Osteoblast (primary cell): Measurements from ENCODE around the gene EXOC5. TPM values are rescaled to one million over a fixed set of nuclear protein-coding genes. Genes with fewer than 3 reads are reported as not detected.
A peak's percentile ranks its signal among the peaks of the same experiment; 100 is the strongest.

Experiments
- DNase-seq: peaks from one replicate; pipeline ENCODE4 v3.0.0; 2011; ENCODE audit warnings: low spot score, mixed read lengths; ENCODE audit not compliant: insufficient read length; ENCODE audit errors: missing footprints
- H2AFZ ChIP-seq: 2 replicates; pipeline ENCODE4 v1.6.0; 2011; ENCODE audit warnings: mild to moderate bottlenecking, low read length
- H3K27ac ChIP-seq: 2 replicates; pipeline ENCODE4 v1.5.1; 2011; ENCODE audit warnings: mild to moderate bottlenecking, low read depth, low read length, moderate library complexity
- H3K27me3 ChIP-seq: 2 replicates; pipeline ENCODE4 v1.6.0; 2012; ENCODE audit warnings: mild to moderate bottlenecking, control low read depth, inconsistent platforms, low read length, moderate library complexity; ENCODE audit not compliant: insufficient read depth
- H3K36me3 ChIP-seq: 2 replicates; pipeline ENCODE4 v1.5.1; 2011; ENCODE audit warnings: mild to moderate bottlenecking, low read length, control low read depth, moderate library complexity; ENCODE audit not compliant: insufficient read depth
- H3K4me1 ChIP-seq: 2 replicates; pipeline ENCODE4 v1.5.1; 2011; ENCODE audit warnings: mild to moderate bottlenecking, low read length, control low read depth, moderate library complexity; ENCODE audit not compliant: insufficient read depth
- H3K4me2 ChIP-seq: 2 replicates; pipeline ENCODE4 v1.6.0; 2011; ENCODE audit warnings: mild to moderate bottlenecking, low read length; ENCODE audit not compliant: insufficient read depth
- H3K4me3 ChIP-seq: fragments of 200-600 bp; sonication (generic); 3 replicates; pipeline ENCODE4 v1.5.1; 2012; ENCODE audit warnings: mild to moderate bottlenecking, low read length, inconsistent platforms; ENCODE audit not compliant: insufficient read depth
- H3K79me2 ChIP-seq: 2 replicates; pipeline ENCODE4 v1.6.0; 2012; ENCODE audit warnings: mild to moderate bottlenecking, low read length, control low read depth, inconsistent platforms; ENCODE audit not compliant: insufficient read depth
- H3K9me3 ChIP-seq: 2 replicates; pipeline ENCODE4 v1.5.1; 2011; ENCODE audit warnings: low read depth, low read length, control low read depth
- H4K20me1 ChIP-seq: 2 replicates; pipeline ENCODE4 v1.6.0; 2012; ENCODE audit warnings: mild to moderate bottlenecking, low read length, control low read depth; ENCODE audit not compliant: insufficient read depth
- total RNA-seq: library from RNA; depleted of rRNA; stranded (reverse); fragments of >200 nt; gene quantifications from 2 replicates; pipeline ENCODE4 v1.2.3, GENCODE V29; 2012
- TF ChIP-seq, protein P1 (sequence below): IDR thresholded peaks from 2 replicates; pipeline ENCODE4 v1.5.1; 2011; ENCODE audit warnings: mild to moderate bottlenecking, low read depth, low read length, moderate library complexity; ENCODE audit errors: extremely low read depth

The EXOC5 gene
- total RNA-seq, 1 donor: 80.3 TPM

GRCh38 chr14:57273236-57273635, 4.5 kb upstream of the EXOC5 start:
- peaks cover 68% of the 10 kb centered on the region for H3K79me2 ChIP-seq
- TF ChIP-seq, protein P1, sequence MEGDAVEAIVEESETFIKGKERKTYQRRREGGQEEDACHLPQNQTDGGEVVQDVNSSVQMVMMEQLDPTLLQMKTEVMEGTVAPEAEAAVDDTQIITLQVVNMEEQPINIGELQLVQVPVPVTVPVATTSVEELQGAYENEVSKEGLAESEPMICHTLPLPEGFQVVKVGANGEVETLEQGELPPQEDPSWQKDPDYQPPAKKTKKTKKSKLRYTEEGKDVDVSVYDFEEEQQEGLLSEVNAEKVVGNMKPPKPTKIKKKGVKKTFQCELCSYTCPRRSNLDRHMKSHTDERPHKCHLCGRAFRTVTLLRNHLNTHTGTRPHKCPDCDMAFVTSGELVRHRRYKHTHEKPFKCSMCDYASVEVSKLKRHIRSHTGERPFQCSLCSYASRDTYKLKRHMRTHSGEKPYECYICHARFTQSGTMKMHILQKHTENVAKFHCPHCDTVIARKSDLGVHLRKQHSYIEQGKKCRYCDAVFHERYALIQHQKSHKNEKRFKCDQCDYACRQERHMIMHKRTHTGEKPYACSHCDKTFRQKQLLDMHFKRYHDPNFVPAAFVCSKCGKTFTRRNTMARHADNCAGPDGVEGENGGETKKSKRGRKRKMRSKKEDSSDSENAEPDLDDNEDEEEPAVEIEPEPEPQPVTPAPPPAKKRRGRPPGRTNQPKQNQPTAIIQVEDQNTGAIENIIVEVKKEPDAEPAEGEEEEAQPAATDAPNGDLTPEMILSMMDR: no peak
- no peak overlapping the region for H3K4me2 ChIP-seq
- peaks cover 7% of the 10 kb centered on the region for H4K20me1 ChIP-seq
- DNase-seq: no peak
- H3K4me1 ChIP-seq: peaks cover 8% of the 10 kb centered on the region
- H2AFZ ChIP-seq: no peak overlapping the region
- H3K27ac ChIP-seq: no peak overlapping the region
- no peaks in the 10 kb centered on the region for H3K9me3 ChIP-seq
- no peaks in the 10 kb centered on the region for H3K27me3 ChIP-seq
- H3K36me3 ChIP-seq: peaks cover 12% of the 10 kb centered on the region
- no peak overlapping the region for H3K4me3 ChIP-seq

DNA sequence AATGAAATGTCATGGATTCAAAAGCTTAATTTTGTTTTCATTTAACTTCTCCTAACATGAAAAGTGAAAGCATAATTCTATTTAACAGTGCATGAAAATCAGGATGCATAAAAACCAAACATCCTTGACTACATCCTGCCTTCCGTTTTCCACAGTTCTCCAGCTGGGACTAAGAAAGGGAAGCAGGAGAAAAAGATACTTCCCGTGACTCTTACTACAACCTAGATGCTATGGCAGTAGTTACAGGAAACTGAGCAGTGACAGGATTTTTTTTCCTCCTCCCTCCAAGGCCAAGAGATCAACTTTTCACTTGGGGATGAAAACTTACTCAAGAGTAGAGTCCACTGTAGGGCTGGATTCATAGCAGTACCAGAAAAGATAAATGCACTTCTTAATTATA, 2.6 kb downstream of the EXOC5 start:
- no peak for DNase-seq
- Histone ChIP-seq H3K27ac (no peak overlapping the region), H4K20me1 (peaks cover 7% of the 10 kb centered on the region)

DNA sequence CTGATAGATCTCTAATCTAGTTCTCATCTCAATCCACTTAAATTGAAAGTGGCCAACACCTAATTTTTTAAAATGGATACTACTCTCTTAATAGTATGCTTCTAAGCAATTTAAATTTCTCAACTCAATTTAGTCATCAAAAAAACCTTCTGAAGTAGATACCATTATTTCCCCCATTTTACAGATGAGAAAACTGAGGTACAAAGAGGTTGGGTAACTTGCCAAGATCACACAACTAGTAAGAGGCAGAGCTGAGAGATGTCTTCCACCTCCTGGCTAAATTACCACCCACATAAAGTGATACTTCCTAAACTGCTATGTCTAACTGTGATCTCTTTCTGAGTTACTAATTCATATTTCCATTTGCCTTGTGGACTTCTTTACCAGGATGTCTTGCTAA, 6.6 kb downstream of the EXOC5 start:
- TF ChIP-seq, protein P1: no peak
- Histone ChIP-seq H2AFZ (no peak overlapping the region), H4K20me1 (peaks cover 17% of the 10 kb centered on the region), H3K4me3 (no peak overlapping the region), H3K27ac (no peak overlapping the region), H3K4me2 (no peak overlapping the region), H3K4me1 (no peaks in the 10 kb centered on the region), H3K27me3 (no peaks in the 10 kb centered on the region), H3K36me3 (no peaks in the 10 kb centered on the region), H3K9me3 (no peaks in the 10 kb centered on the region), H3K79me2 (peaks cover 92% of the 10 kb centered on the region)
- no peak for DNase-seq

More for the DNA sequence above, 2.6 kb downstream of the EXOC5 start:
- no peaks in the 10 kb centered on the region for H3K36me3 ChIP-seq
- H3K27me3 ChIP-seq: no peaks in the 10 kb centered on the region
- TF ChIP-seq, protein P1: no peak
- H3K79me2 ChIP-seq: peaks cover 95% of the 10 kb centered on the region
- no peak overlapping the region for H3K4me3 ChIP-seq
- no peak overlapping the region for H2AFZ ChIP-seq
- peaks cover 14% of the 10 kb centered on the region for H3K4me1 ChIP-seq
- no peaks in the 10 kb centered on the region for H3K9me3 ChIP-seq
- H3K4me2 ChIP-seq: peak overlapping the region; percentile 44

- no peaks in the 10 kb centered on the region for H3K27me3 ChIP-seq
- peaks cover 92% of the 10 kb centered on the region for H3K79me2 ChIP-seq
- H4K20me1 ChIP-seq: peaks cover 17% of the 10 kb centered on the region
- no peaks in the 10 kb centered on the region for H3K36me3 ChIP-seq
- TF ChIP-seq, protein P1: no peak
- no peak for DNase-seq
- no peak overlapping the region for H3K27ac ChIP-seq
- no peak overlapping the region for H2AFZ ChIP-seq
- no peak overlapping the region for H3K4me2 ChIP-seq
- H3K4me3 ChIP-seq: no peak overlapping the region
- H3K4me1 ChIP-seq: no peaks in the 10 kb centered on the region
- no peaks in the 10 kb centered on the region for H3K9me3 ChIP-seq
These were observed 7.1 kb downstream of the EXOC5 start for GRCh38 chr14:57261604-57262003.
